H1 (cell line): Measurements from ENCODE around the gene RTTN. TPM values are rescaled to one million over a fixed set of nuclear protein-coding genes. Genes with fewer than 3 reads are reported as not detected.

ENCODE experiments used
- BCL11A ChIP-seq, 2 experiments: IDR thresholded peaks; one replicate each; pipeline ENCODE4 v1.6.1; 2011; ENCODE audit warnings: low read depth in 2 of 2, low read length in 2 of 2, mild to moderate bottlenecking in 2 of 2
- CHD2 ChIP-seq: IDR thresholded peaks from 2 replicates; pipeline ENCODE4 v1.6.1; 2012; ENCODE audit warnings: low read length, improper control_type of control experiment
- EP300 ChIP-seq, 2 experiments: IDR thresholded peaks; 1 replicate in 1 of 2; 2 replicates in 1 of 2; pipeline ENCODE4 v1.6.1; 2011 to 2012; ENCODE audit warnings: low read depth in 2 of 2, low read length in 2 of 2, mild to moderate bottlenecking in 2 of 2, borderline replicate concordance in 1 of 2, inconsistent platforms in 1 of 2, moderate library complexity in 1 of 2
- polyA plus RNA-seq, 7 experiments: library from polyadenylated mRNA; depleted of rRNA in 3 of 7; stranded (reverse) in 5 of 7; unstranded in 2 of 7; fragments of >200 nt in 5 of 7; fragments of 200-250 nt in 2 of 7; gene quantifications; 1 replicate in 5 of 7; 2 replicates in 1 of 7; 4 replicates in 1 of 7; pipeline versions ENCODE4 v1.2.1 to v1.2.3, GENCODE V29; 2011 to 2013; ENCODE audit warnings: missing spikeins in 2 of 7, mixed read lengths in 2 of 7
- total RNA-seq: library from RNA; stranded (reverse); fragmentation: NEBNext Ultra II Directional; extraction: Animal tissue kit (Norgen Biotek cat#: 25700); gene quantifications from 2 replicates; pipeline ENCODE4 v1.2.1, GENCODE V29; 2021
- TF ChIP-seq, protein P1 (sequence below): IDR thresholded peaks from 2 replicates; pipeline ENCODE4 v1.6.1; 2011; ENCODE audit warnings: low read depth, mild to moderate bottlenecking, low read length; ENCODE audit not compliant: insufficient read depth

The RTTN gene
- total and polyA plus RNA-seq, 2 of the 8 experiments (the other 6 are each of a cell fraction or from before 2014, with no cell fraction given), result 9.1 to 21.4 TPM

DNA sequence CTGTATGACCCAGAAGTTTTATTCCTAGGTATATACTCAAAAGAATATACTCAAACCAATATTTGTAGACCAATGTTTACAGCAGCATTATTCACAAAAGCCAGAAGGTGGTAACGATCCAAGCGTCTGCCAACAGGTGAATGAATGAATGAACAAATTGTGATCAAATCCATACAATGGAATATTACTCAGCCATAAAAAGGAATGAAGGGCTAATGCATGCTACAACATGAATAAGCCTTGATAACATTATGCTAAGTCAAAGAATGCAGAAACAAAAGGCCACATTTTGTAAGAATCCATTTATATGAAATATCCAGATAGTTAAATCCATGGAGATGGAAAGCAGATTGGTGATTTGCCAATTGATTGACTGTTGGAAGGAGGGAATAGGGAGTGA lies 252.3 kb downstream of the RTTN start (continued):
- TF ChIP-seq, protein P1, sequence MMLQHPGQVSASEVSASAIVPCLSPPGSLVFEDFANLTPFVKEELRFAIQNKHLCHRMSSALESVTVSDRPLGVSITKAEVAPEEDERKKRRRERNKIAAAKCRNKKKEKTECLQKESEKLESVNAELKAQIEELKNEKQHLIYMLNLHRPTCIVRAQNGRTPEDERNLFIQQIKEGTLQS, result no peak
- no peak for TF ChIP-seq CHD2
- TF ChIP-seq EP300 (IDR thresholded peaks at IDR 0.05; ENCODE audit: borderline replicate concordance in 1 of 2, low read depth in 2 of 2, low read length in 2 of 2), result no peak
- no peak for TF ChIP-seq BCL11A (IDR thresholded peaks at IDR 0.05; ENCODE audit: low read depth in 2 of 2, low read length in 2 of 2)

Other genes with a start within 250 kb of the RTTN start
- gene SOCS6, start 83.4 kb upstream of the RTTN start, total RNA-seq, result 20.7 and 22.9 TPM in 2 replicates
- 7.3 and 9.1 TPM in 2 replicates for gene SOCS6, start 83.4 kb upstream of the RTTN start, polyA plus RNA-seq (2011; rRNA removed)